ENCODE results near the gene STARD7.

DNA sequence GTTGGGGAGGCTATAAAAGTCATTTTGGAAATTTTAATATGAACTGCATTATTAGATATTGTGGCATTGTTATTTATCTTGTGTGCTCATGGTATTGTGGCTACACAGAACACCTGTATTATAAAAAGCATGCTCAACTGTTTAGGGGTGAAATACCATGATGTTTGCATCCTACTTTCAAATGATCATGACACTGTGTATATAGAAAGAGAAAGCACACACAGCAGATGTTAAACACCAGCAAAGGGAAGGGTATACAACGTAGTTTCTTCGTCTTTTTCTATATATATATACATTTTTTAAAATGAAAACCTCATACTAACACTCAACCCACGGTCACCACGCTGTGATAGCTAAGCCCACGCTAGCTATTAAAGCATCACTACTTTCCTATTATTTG, 27.1 kb downstream of the STARD7 start:
- TF ChIP-seq, protein P1, sequence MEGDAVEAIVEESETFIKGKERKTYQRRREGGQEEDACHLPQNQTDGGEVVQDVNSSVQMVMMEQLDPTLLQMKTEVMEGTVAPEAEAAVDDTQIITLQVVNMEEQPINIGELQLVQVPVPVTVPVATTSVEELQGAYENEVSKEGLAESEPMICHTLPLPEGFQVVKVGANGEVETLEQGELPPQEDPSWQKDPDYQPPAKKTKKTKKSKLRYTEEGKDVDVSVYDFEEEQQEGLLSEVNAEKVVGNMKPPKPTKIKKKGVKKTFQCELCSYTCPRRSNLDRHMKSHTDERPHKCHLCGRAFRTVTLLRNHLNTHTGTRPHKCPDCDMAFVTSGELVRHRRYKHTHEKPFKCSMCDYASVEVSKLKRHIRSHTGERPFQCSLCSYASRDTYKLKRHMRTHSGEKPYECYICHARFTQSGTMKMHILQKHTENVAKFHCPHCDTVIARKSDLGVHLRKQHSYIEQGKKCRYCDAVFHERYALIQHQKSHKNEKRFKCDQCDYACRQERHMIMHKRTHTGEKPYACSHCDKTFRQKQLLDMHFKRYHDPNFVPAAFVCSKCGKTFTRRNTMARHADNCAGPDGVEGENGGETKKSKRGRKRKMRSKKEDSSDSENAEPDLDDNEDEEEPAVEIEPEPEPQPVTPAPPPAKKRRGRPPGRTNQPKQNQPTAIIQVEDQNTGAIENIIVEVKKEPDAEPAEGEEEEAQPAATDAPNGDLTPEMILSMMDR (conservative IDR thresholded peaks at IDR 0.05), result no peak
- TF ChIP-seq ZFX (IDR thresholded peaks at IDR 0.05), result no peak

Measured in C4-2B (cell line).